ENCODE measurements around the gene UMOD. TPM values are rescaled to one million over a fixed set of nuclear protein-coding genes. Genes with fewer than 3 reads are reported as not detected.

The UMOD gene
- total RNA-seq, 2 experiments from 2014 or later = not detected

GRCh38 chr16:20327444-20328041, 25.0 kb downstream of the UMOD start, which contains the start of gene GP2:
TSS of gene GP2 (minus strand) at chr16:20327513. CDS start at chr16:20326431, 1,082 bp downstream.
- H3K4me2 ChIP-seq (ENCODE audit: low read length) = no peak within 1 kb of the TSS
- no peaks in the 10 kb centered on the region for H3K9me2 ChIP-seq (ENCODE audit: insufficient read depth, low read length)
- CTCF ChIA-PET (ENCODE audit: unreplicated experiment) = no interaction called here
- H3K27ac ChIP-seq (ENCODE audit: low read depth, low read length, poor library complexity, severe bottlenecking) = no peak within 1 kb of the TSS
- TF ChIP-seq CTCF (conservative IDR thresholded peaks at IDR 0.05; ENCODE audit: low read length) = no peak
- no peak for TF ChIP-seq EZH2phosphoT487 (IDR thresholded peaks at IDR 0.05; ENCODE audit: borderline replicate concordance, low read depth, low read length)
- DNase-seq (ENCODE audit: low spot score) = no peak
- intact Hi-C loops (cut with micrococcal nuclease; ENCODE audit: unreplicated experiment) = no loop called here
- no peaks in the 10 kb centered on the region for H3K9me3 ChIP-seq (ENCODE audit: low read length)
- H3K36me3 ChIP-seq (ENCODE audit: insufficient read depth, low read length) = no peaks in the 10 kb centered on the region
- no peak within 1 kb of the TSS for H3K4me3 ChIP-seq (ENCODE audit: low read depth, low read length, poor library complexity, severe bottlenecking)
- no peaks in the 10 kb centered on the region for H3K79me2 ChIP-seq (ENCODE audit: insufficient read depth, low read depth, low read length)
- H4K20me1 ChIP-seq (ENCODE audit: insufficient read depth, low read length) = no peaks in the 10 kb centered on the region
- POLR2A ChIA-PET = interaction anchor here (0.6 kb wide), 1 partner anchor 228 kb away, joined by 3 read pairs; no protein-coding TSS in a partner anchor
- H2AFZ ChIP-seq (ENCODE audit: low read length) = no peak within 1 kb of the TSS
- no peaks in the 10 kb centered on the region for H3K4me1 ChIP-seq (ENCODE audit: insufficient read depth, low read length, poor library complexity, severe bottlenecking)
- BruUV-seq (replicated peaks) = no TSS peak

GRCh38 chr16:20326321-20326720, 26.2 kb downstream of the UMOD start:
- intact Hi-C loops (cut with micrococcal nuclease; ENCODE audit: unreplicated experiment) = no loop called here
- ChIA-PET POLR2A (no interaction called here), CTCF (ENCODE audit: unreplicated experiment) (no interaction called here)
- Histone ChIP-seq H3K36me3 (ENCODE audit: insufficient read depth, low read length) (no peaks in the 10 kb centered on the region), H3K4me2 (ENCODE audit: low read length) (no peak overlapping the region), H3K4me3 (ENCODE audit: low read depth, low read length, poor library complexity, severe bottlenecking) (no peak overlapping the region), H3K27ac (ENCODE audit: low read depth, low read length, poor library complexity, severe bottlenecking) (no peak overlapping the region), H3K79me2 (ENCODE audit: insufficient read depth, low read depth, low read length) (no peaks in the 10 kb centered on the region), H2AFZ (ENCODE audit: low read length) (no peak overlapping the region), H3K9me2 (ENCODE audit: insufficient read depth, low read length) (no peaks in the 10 kb centered on the region), H3K9me3 (ENCODE audit: low read length) (no peaks in the 10 kb centered on the region), H4K20me1 (ENCODE audit: insufficient read depth, low read length) (no peaks in the 10 kb centered on the region), H3K4me1 (ENCODE audit: insufficient read depth, low read length, poor library complexity, severe bottlenecking) (no peaks in the 10 kb centered on the region)
- no peak for DNase-seq (ENCODE audit: low spot score)
- TF ChIP-seq CTCF (conservative IDR thresholded peaks at IDR 0.05; ENCODE audit: low read length) (no peak), EZH2phosphoT487 (IDR thresholded peaks at IDR 0.05; ENCODE audit: borderline replicate concordance, low read depth, low read length) (no peak)
- no TSS peak for BruUV-seq (replicated peaks)

- ChIA-PET POLR2A (no interaction called here), CTCF (ENCODE audit: unreplicated experiment) (no interaction called here)
- Histone ChIP-seq H3K36me3 (ENCODE audit: insufficient read depth, low read length) (no peaks in the 10 kb centered on the region), H2AFZ (ENCODE audit: low read length) (no peak overlapping the region), H3K4me2 (ENCODE audit: low read length) (no peak overlapping the region), H3K4me3 (ENCODE audit: low read depth, low read length, poor library complexity, severe bottlenecking) (no peak overlapping the region), H3K27ac (ENCODE audit: low read depth, low read length, poor library complexity, severe bottlenecking) (no peak overlapping the region), H4K20me1 (ENCODE audit: insufficient read depth, low read length) (no peaks in the 10 kb centered on the region), H3K4me1 (ENCODE audit: insufficient read depth, low read length, poor library complexity, severe bottlenecking) (no peaks in the 10 kb centered on the region), H3K9me3 (ENCODE audit: low read length) (no peaks in the 10 kb centered on the region), H3K9me2 (ENCODE audit: insufficient read depth, low read length) (no peaks in the 10 kb centered on the region), H3K79me2 (ENCODE audit: insufficient read depth, low read depth, low read length) (no peaks in the 10 kb centered on the region)
- TF ChIP-seq CTCF (conservative IDR thresholded peaks at IDR 0.05; ENCODE audit: low read length) (no peak), EZH2phosphoT487 (IDR thresholded peaks at IDR 0.05; ENCODE audit: borderline replicate concordance, low read depth, low read length) (no peak)
- DNase-seq (ENCODE audit: low spot score) = no peak
- BruUV-seq (replicated peaks) = no TSS peak
- intact Hi-C loops (cut with micrococcal nuclease; ENCODE audit: unreplicated experiment) = no loop called here
Measured at GRCh38 chr16:20325005-20325404, 27.5 kb downstream of the UMOD start.
